Measurements from ENCODE around the gene NRTN.
"Not testable (repeated sequence)": the region's sequence is repeated elsewhere in the genome, so short reads cannot be mapped to it uniquely, and the experiment has no call there.

Gene NRTN

GRCh38 chr19:5804516-5805461 lies at the start of gene NRTN:
NRTN (plus strand) TSS chr19:5805067; CDS start chr19:5824166, 19,099 bp downstream.
- DNase-seq = no peak

- DNase-seq = no peak
Observed at GRCh38 chr19:5762608-5763217, 42.2 kb upstream of the NRTN start.

DNA sequence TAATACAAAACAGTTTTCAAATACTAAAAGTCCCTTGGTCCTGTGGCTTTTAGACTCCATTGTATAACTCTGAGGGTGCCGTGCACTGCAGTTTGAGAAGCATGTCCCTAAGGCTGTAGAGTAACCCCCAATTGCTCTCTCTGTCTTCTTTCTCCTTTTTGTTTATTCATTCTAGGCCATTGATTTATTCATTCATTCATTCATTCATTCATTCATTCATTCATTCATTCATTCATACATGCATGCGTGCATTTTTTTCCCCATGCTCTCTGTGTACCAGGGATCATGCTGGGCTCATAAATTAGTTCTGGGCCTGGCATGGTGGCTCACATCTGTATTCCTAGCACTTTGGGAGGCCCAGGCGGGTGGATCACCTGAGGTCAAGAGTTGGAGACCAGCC lies 39.6 kb upstream of the NRTN start:
- DNase-seq = no peak

DNA sequence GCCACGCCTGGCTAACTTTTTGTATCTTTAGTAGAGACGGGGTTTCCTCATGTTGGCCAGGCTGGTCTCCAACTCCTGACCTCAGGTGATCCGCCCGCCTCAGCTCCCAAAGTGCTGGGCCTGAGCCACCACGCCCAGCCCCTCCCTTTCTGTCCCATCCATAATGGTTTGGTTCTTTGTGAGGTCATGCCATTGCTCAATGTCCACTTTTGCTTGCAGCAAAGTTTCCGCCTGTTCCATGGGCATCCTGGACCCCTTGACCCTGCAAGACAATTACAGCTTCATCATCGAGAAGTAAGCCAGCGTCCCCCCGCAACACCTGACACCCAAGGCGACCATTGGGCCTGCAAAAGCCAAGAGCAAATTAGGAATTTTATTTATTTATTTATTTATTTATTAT lies 36.9 kb upstream of the NRTN start:
- DNase-seq = no peak

DNA sequence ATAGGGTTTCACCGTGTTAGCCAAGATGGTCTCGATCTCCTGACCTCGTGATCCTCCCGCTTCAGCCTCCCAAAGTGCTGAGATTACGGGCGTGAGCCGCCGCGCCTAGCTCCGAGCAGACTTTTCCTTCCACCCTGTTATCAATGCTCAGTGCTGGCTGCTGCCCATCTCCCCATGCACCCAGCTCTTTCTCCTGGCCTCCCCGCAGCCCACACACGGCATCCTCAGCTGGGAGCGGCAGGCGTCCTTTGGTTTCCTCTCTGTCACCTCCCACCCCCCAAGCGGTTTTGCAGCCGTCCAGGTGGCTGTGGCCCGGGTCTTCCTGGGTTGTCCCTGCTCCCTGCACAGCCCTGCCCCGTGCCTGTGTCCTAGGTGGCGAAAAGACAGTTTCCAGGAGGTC lies 32.5 kb upstream of the NRTN start:
- no peak for DNase-seq

DNA sequence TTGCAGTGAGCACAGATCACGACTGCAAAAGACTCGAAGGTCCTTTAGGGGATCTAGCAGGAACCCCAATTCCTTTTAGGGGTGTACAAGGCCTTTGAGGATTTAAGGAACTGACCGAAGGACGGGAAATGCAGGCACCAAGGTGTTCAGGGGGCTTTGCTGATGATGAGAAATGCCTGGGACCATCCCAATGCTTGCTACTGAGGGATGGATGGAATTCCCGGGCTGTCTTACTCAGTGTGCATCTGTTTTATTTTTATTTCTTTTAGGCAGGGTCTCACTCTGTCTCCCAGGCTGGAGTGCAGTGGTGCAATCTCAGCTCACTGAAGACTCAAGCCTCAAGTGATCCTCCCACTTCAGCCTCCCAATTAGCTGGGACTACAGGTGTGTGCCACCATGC lies 31.6 kb upstream of the NRTN start:
- DNase-seq = no peak

DNA sequence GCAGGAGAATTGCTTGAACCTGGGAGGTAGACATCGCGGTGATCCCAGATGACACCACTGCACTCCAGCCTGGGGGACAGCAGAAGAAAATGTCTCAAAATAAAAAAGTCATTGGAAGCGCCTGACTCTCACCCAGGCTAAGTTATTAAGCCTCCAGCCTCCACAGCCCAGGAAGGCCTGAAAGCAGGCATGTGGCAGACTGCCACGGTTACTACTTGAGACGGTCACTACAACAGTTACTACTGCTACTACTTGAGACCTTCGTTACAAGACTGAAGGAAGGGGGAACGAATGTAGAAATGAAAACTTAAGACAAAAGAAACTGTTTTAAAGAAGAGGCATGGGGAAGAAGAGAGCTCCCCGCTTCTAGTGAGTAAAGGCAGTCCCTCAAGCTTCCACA lies 29.9 kb upstream of the NRTN start:
- no peak for DNase-seq

GRCh38 chr19:5775668-5776309 lies 29.1 kb upstream of the NRTN start:
- DNase-seq = peak; percentile 50

- no peak for DNase-seq
Observed at GRCh38 chr19:5778402-5778801, 26.5 kb upstream of the NRTN start.

GRCh38 chr19:5780916-5781315 lies 24.0 kb upstream of the NRTN start:
- DNase-seq = not testable (repeated sequence)

GRCh38 chr19:5782322-5782721 lies 22.5 kb upstream of the NRTN start:
- no peak for DNase-seq

GRCh38 chr19:5782945-5783919 lies 21.6 kb upstream of the NRTN start:
- DNase-seq = no peak

- DNase-seq = no peak
Observed at GRCh38 chr19:5784581-5785147, 20.2 kb upstream of the NRTN start, which contains the start of gene PRR22. PRR22 (minus strand) TSS chr19:5784746; CDS start chr19:5784660, 86 bp downstream.

DNA sequence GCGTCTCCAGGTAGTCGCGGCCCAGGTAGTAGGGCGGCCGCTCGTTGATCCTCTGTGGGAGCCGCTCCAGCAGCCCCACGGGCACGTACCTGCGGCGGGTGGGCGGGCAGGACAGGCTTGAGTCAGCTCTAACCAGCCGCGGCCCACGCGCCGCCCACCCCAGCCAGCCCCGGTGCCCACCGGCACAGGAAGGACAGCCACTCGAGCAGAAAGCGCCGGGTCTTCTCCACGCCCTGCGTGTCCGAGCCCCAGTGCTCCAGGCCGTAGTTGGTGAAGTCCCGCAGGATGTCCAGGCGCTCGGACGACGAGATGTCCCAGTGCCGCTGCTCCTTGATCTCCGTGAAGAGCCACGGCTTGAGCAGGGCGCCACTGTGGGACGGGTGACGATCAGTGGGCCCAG lies 19.4 kb upstream of the NRTN start:
- DNase-seq = no peak

- no peak for DNase-seq
Observed at GRCh38 chr19:5786593-5787408, 18.1 kb upstream of the NRTN start.

DNA sequence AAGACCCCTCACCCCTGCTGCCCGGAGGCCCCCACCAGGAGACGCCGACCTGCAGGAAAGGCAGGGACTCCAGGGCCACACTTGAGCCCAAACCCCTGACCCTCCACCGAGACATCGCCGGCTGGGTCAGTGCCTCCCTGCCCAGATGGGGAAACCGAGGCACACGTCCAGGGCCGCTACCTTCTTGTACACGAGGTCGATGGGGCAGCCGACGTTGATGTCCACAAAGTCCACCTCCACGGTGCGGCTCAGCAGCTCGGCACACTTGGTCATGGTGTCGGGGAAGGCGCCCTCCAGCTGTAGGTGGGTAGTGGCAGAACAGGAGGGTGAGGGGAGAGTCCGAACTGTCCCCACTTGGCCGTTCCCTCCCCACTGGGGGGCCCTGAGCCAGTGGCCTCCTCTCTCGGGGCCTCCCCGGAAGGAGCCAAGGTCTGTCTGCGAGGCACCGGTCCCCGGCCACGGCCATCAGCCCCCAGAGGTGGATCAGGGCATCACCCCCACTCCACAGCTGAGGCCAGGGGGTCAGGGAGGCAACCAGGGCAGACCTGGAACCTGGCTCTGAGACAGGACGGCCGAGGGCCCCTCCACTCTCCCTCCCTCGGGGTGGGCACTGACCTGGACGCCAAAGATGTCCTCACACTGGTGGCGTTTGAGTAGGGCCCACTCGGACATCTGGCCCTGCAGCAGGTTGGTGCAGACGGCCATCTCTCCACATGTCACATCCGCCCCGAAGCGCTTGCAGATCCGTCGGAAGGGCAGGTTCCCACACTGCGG lies 17.3 kb upstream of the NRTN start:
- DNase-seq = no peak

GRCh38 chr19:5788422-5788821 lies 16.4 kb upstream of the NRTN start:
- no peak for DNase-seq

DNA sequence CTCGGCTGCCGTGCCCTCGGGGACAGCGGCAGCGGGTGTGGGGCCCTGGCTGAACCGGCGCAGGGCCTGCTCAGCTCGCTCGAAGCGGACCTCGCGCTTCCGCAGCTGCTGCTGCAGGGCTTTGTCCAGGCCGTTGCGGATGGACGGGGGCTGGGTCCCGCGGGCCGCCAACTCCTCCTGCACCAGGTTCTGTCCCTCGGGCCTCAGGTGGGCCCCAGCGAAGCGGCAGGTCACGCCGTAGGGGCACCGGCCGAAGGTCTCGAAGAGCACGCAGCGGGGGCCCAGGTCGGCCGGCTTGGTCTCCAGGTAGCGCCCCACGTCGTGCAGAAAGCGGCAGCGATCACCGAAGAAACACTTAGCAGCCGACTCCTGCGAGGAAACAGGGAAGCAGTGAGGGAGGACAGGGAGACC lies 15.5 kb upstream of the NRTN start:
- DNase-seq = no peak

- DNase-seq = no peak
Observed at GRCh38 chr19:5789886-5790558, 14.8 kb upstream of the NRTN start.

All from HCEC 1CT (cell line).